A549 (cell line): ENCODE measurements around the gene PTGDS. TPM values are rescaled to one million over a fixed set of nuclear protein-coding genes. Genes with fewer than 3 reads are reported as not detected.

Experiments used
- ATAC-seq, 2 experiments: fragments of 200-7000 bp in 1 of 2; fragments of >200 bp in 1 of 2; cut with Nextera tagmentation in 1 of 2; cut with Tn5 transposase in 1 of 2; 3 replicates each; pipeline versions ENCODE4 v1.8.0 to v1.9.1; 2018 to 2020; ENCODE audit warnings: mild to moderate bottlenecking in 1 of 2, moderate library complexity in 1 of 2
- CTCF ChIA-PET: fragments of 300-600 bp; sonication (Branson Sonifier 250); formaldehyde crosslinking; extraction: SDS; loops from one replicate; lab custom pipeline; 2021; ENCODE audit warnings: antibody characterized with exemption, inconsistent platforms; lab: Yijun Ruan, JAX
- POLR2A ChIA-PET: fragments of 350-600 bp; formaldehyde crosslinking; extraction: SDS; loops from one replicate; lab custom pipeline; 2021; ENCODE audit warnings: antibody characterized with exemption, inconsistent platforms; lab: Yijun Ruan, JAX
- DNase-seq, 2 experiments: peaks; one replicate each; pipeline versions ENCODE4 v3.0.0 to v3.0.0-alpha.2; 2011 to 2016; ENCODE audit warnings: low read depth in 1 of 2, low spot score in 1 of 2
- FAIRE-seq: peaks from 2 replicates; lab custom pipeline; 2011; peaks lifted over from hg19 to GRCh38; lab: Jason Lieb, UNC
- H3K27ac ChIP-seq, 2 experiments: fragments of >200 bp; sonication (Bioruptor Twin); formaldehyde crosslinking; 3 replicates each; pipeline ENCODE4 v1.5.1; 2016 to 2017
- H3K4me1 ChIP-seq: fragments of >200 bp; sonication (Bioruptor Twin); formaldehyde crosslinking; 3 replicates; pipeline ENCODE4 v1.6.1; 2016
- H3K4me2 ChIP-seq: fragments of >200 bp; sonication (Bioruptor Twin); formaldehyde crosslinking; 3 replicates; pipeline ENCODE4 v1.6.1; 2016
- H3K4me3 ChIP-seq: fragments of >200 bp; sonication (Bioruptor Twin); formaldehyde crosslinking; 3 replicates; pipeline ENCODE4 v1.5.1; 2016
- H3K9me3 ChIP-seq: fragments of >200 bp; sonication (Bioruptor Twin); formaldehyde crosslinking; 3 replicates; pipeline ENCODE4 v1.6.1; 2016
- BHLHE40 ChIP-seq: IDR thresholded peaks from 2 replicates; pipeline ENCODE4 v1.6.1; 2012; ENCODE audit warnings: low read depth, low read length, inconsistent platforms
- CHD2 ChIP-seq: fragments of 150-350 bp; IDR thresholded peaks from 2 replicates; pipeline ENCODE4 v1.6.1; 2014; ENCODE audit warnings: low read length; ENCODE audit not compliant: partially characterized antibody
- FOSB ChIP-seq: fragments of 250-450 bp; sonication (Bioruptor Pico); IDR thresholded peaks from 2 replicates; pipeline ENCODE4 v1.5.0; 2020; ENCODE audit warnings: mild to moderate bottlenecking, moderate library complexity
- FOSL2 ChIP-seq, 2 experiments: fragments of 450-650 bp in 1 of 2; fragments of >200 bp in 1 of 2; sonication (Bioruptor Twin) in 1 of 2; formaldehyde crosslinking; IDR thresholded peaks; 2 replicates each; pipeline versions ENCODE4 v1.5.0 to v1.6.1; 2016 to 2020; ENCODE audit warnings: mild to moderate bottlenecking in 1 of 2, moderate library complexity in 1 of 2
- GATA3 ChIP-seq: IDR thresholded peaks from 2 replicates; pipeline ENCODE4 v1.6.1; 2012; ENCODE audit warnings: borderline replicate concordance
- HOXB5 ChIP-seq: fragments of 250-450 bp; sonication (Bioruptor Pico); IDR thresholded peaks from 2 replicates; pipeline ENCODE4 v1.5.0; 2020; ENCODE audit warnings: mild to moderate bottlenecking, moderate library complexity
- JUN ChIP-seq, 2 experiments: fragments of >200 bp; sonication (Bioruptor Twin); formaldehyde crosslinking; IDR thresholded peaks; 2 replicates in 1 of 2; 3 replicates in 1 of 2; pipeline ENCODE4 v1.6.1; 2016 to 2017
- JUNB ChIP-seq: fragments of >200 bp; sonication (Bioruptor Twin); formaldehyde crosslinking; IDR thresholded peaks from 2 replicates; pipeline ENCODE4 v1.6.1; 2016
- MAX ChIP-seq: IDR thresholded peaks from 2 replicates; pipeline ENCODE4 v1.6.1; 2012
- ZC3H11A ChIP-seq: fragments of 450-650 bp; IDR thresholded peaks from 2 replicates; pipeline ENCODE4 v1.6.1; 2014; ENCODE audit warnings: antibody characterized with exemption, mild to moderate bottlenecking
- WGBS: methylation state at CpG from one replicate; pipeline ENCODE4 v1.1.6; 2017; ENCODE audit errors: missing lambda C conversion rate; 5-methylcytosine and 5-hydroxymethylcytosine counted together
- polyA plus RNA-seq, 4 experiments: library from polyadenylated mRNA; depleted of rRNA in 3 of 4; stranded (reverse); fragments of >200 nt; fragmentation: RNase III in 1 of 4; extraction: RNeasy Plus Mini Kit Qiagen cat#74134 plus additional on column Dnase treatment in 1 of 4; gene quantifications; 2 replicates in 3 of 4; 3 replicates in 1 of 4; pipeline ENCODE4 v1.2.3, GENCODE V29; 2011 to 2017
- TF ChIP-seq, protein P1 (sequence below): IDR thresholded peaks from 2 replicates; pipeline ENCODE4 v1.6.1; 2012

The PTGDS gene
- polyA plus RNA-seq, 2 of the 4 experiments (the other 2 are of a cell fraction), result 0.26 to 0.31 TPM

- Histone ChIP-seq H3K4me2 (no peak overlapping the region), H3K27ac (peak overlapping the region in 1 of 2 experiments; percentile 35; a peak in 2 of 6 replicates), H3K4me3 (no peak overlapping the region), H3K4me1 (peaks cover 10% of the 10 kb centered on the region), H3K9me3 (no peaks in the 10 kb centered on the region)
- TF ChIP-seq CHD2, result no peak
- ATAC-seq (no peak), FAIRE-seq (no peak), DNase-seq (no peak)
- CTCF ChIA-PET, result interaction anchor here (0.7 to 1.4 kb wide), 5 partner anchors 9 to 128 kb away, joined by 3 to 4 read pairs (median 3); partner anchors contain the start of gene AJM1
- POLR2A ChIA-PET, result interaction anchor here (0.6 to 1.2 kb wide), 2 partner anchors 38 to 92 kb away, joined by 3 to 7 read pairs; no protein-coding TSS in a partner anchor
- 89% methylated on average over 25 of the region's 28 CpGs for WGBS
Observed at GRCh38 chr9:136939431-136939995, 37.8 kb upstream of the PTGDS start.

- DNase-seq, result no peak
- peak overlapping the region in 1 of 2 experiments; percentile 35; a peak in 2 of 6 replicates for H3K27ac ChIP-seq
- POLR2A ChIA-PET, result interaction anchor here (1.2 kb wide), 1 partner anchor 38 kb away, joined by 3 read pairs; no protein-coding TSS in a partner anchor
- CTCF ChIA-PET, result interaction anchor here (0.7 to 1.4 kb wide), 2 partner anchors 77 to 127 kb away, joined by 3 read pairs; no protein-coding TSS in a partner anchor
- H3K4me3 ChIP-seq, result no peak overlapping the region
- peak; percentile 25; the same call in 1 of the 2 replicates for TF ChIP-seq MAX
- TF ChIP-seq, protein P1, sequence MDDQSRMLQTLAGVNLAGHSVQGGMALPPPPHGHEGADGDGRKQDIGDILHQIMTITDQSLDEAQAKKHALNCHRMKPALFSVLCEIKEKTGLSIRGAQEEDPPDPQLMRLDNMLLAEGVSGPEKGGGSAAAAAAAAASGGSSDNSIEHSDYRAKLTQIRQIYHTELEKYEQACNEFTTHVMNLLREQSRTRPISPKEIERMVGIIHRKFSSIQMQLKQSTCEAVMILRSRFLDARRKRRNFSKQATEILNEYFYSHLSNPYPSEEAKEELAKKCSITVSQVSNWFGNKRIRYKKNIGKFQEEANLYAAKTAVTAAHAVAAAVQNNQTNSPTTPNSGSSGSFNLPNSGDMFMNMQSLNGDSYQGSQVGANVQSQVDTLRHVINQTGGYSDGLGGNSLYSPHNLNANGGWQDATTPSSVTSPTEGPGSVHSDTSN, result 0 out of 2 replicates have a peak, but pooled peaks have one; percentile 44
- TF ChIP-seq BHLHE40, result no peak
- 0 out of 2 replicates have a peak, but pooled peaks have one; percentile 17 for TF ChIP-seq GATA3
- TF ChIP-seq, all 56 proteins: peak for 3
- Histone ChIP-seq H3K4me1 (peaks cover 11% of the 10 kb centered on the region), H3K4me2 (no peak overlapping the region), H3K9me3 (no peaks in the 10 kb centered on the region)
- WGBS, result 79% methylated on average over 11 of the region's 16 CpGs
- FAIRE-seq, result no peak
- ATAC-seq, result no peak
Observed at GRCh38 chr9:136939996-136940525, 37.2 kb upstream of the PTGDS start.

GRCh38 chr9:136940526-136941230 is 36.6 kb upstream of the PTGDS start:
- Histone ChIP-seq H3K9me3 (no peaks in the 10 kb centered on the region), H3K4me1 (peaks cover 13% of the 10 kb centered on the region), H3K27ac (no peak overlapping the region), H3K4me3 (no peak overlapping the region), H3K4me2 (no peak overlapping the region)
- no peak for TF ChIP-seq CHD2
- TF ChIP-seq MAX, result 0 out of 2 replicates have a peak, but pooled peaks have one; percentile 18
- no peak for TF ChIP-seq ZC3H11A
- TF ChIP-seq FOSL2 (IDR thresholded peaks at IDR 0.05), result no peak
- no peak for TF ChIP-seq FOSL2 (CRISPR knock-in tag; IDR thresholded peaks at IDR 0.05)
- TF ChIP-seq FOSB (CRISPR knock-in tag), result no peak
- no peak for FAIRE-seq
- WGBS, result 93% methylated on average over 31 of the region's 42 CpGs
- DNase-seq, result no peak
- ChIA-PET POLR2A (interaction anchor here (0.6 kb wide), 1 partner anchor 22 kb away, joined by 4 read pairs; no protein-coding TSS in a partner anchor), CTCF (no interaction called here)
- ATAC-seq, result no peak

DNA sequence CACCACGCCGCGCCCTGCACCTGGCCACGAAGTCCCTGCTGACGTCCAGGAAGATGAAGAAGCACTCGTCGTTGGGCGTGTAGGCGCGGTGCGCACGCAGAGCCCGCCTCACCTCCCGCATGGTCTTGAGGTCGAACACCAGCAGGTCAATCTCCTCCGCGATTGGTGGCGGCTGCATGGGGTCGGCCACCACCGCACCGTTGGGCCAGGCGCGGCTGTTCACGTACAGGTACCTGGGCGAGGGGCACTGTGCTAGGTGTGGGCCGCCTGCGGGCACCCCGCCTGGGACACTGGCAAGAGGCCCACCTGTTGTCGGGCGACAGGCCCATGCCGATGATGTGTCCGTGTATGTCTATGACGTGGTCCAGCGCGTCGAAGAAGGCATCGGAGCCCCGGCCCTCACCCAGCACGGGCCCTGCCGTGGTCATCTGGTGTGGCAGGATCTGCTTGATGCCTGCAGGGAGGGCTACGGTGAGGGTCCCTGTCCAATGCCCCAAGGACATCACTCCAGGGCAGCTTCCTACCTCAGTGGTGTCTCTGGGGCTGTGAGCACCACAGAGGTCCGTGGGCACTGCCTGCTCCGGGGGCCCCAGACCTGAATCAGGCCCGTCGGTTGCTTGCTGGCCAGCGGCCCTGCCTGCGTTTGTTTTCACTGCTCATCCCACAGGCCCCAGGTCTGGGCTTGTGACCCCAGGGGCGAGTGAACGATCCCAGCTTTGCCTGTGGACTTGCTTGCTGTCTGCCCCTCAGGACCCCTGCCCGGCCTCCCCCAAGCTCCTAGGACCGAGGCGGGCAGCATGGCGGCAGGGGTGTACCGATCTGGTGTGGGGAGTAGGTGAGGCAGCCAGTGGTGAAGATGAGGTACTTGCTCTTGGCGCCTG is 35.8 kb upstream of the PTGDS start:
- Histone ChIP-seq H3K9me3 (no peaks in the 10 kb centered on the region), H3K4me3 (no peak overlapping the region), H3K4me2 (no peak overlapping the region), H3K27ac (no peak overlapping the region), H3K4me1 (peaks cover 13% of the 10 kb centered on the region)
- ChIA-PET POLR2A (interaction anchor here (0.6 kb wide), 1 partner anchor 23 kb away, joined by 4 read pairs; no protein-coding TSS in a partner anchor), CTCF (no interaction called here)
- no peak for TF ChIP-seq JUNB
- peak in 1 of 2 experiments; percentile 4; a peak in 1 of 5 replicates for TF ChIP-seq JUN (IDR thresholded peaks at IDR 0.05)
- TF ChIP-seq HOXB5 (CRISPR knock-in tag), result no peak
- FAIRE-seq (no peak), ATAC-seq (no peak), DNase-seq (no peak)
- 93% methylated on average over 42 of the region's 55 CpGs for WGBS
